NCI-H226 (cell line): ENCODE results near the gene KCTD14.
"Not testable (repeated sequence)": the region's sequence is repeated elsewhere in the genome, so short reads cannot be mapped to it uniquely, and the experiment has no call there.

ENCODE experiments used
- DNase-seq: peaks from one replicate; pipeline ENCODE4 v3.0.0-alpha.2; 2015

Gene KCTD14

GRCh38 chr11:78022397-78023396 is at the start of gene KCTD14:
TSS of gene KCTD14 (minus strand) at chr11:78023276. CDS start at chr11:78023249, 27 bp downstream.
- no peak for DNase-seq

- DNase-seq: peak; percentile 9
These were observed 49.4 kb upstream of the KCTD14 start for GRCh38 chr11:78072455-78072854.

GRCh38 chr11:78071717-78072116 is 48.6 kb upstream of the KCTD14 start:
- DNase-seq: no peak

GRCh38 chr11:78070621-78071020 is 47.5 kb upstream of the KCTD14 start:
- no peak for DNase-seq

GRCh38 chr11:78069465-78069864 is 46.4 kb upstream of the KCTD14 start:
- DNase-seq: no peak

GRCh38 chr11:78067704-78068103 is 44.6 kb upstream of the KCTD14 start:
- no peak for DNase-seq

- DNase-seq: no peak
These were observed 43.4 kb upstream of the KCTD14 start for GRCh38 chr11:78066471-78066870.

GRCh38 chr11:78065203-78065602 is 42.1 kb upstream of the KCTD14 start:
- no peak for DNase-seq

- DNase-seq: no peak
These were observed 40.5 kb upstream of the KCTD14 start, which contains the start of gene THRSP for GRCh38 chr11:78063440-78064181. TSS of gene THRSP (plus strand) at chr11:78063861. CDS start at chr11:78063882, 21 bp downstream.

GRCh38 chr11:78062671-78063070 is 39.6 kb upstream of the KCTD14 start:
- no peak for DNase-seq

GRCh38 chr11:78061921-78062311 is 38.8 kb upstream of the KCTD14 start:
- DNase-seq: peak; percentile 64

- DNase-seq: no peak
These were observed 38.2 kb upstream of the KCTD14 start for GRCh38 chr11:78061088-78061920.

- DNase-seq: no peak
These were observed 37.5 kb upstream of the KCTD14 start for GRCh38 chr11:78060533-78060932.

GRCh38 chr11:78059749-78060328 is 36.8 kb upstream of the KCTD14 start:
- not testable (repeated sequence) for DNase-seq

GRCh38 chr11:78057462-78058055 is 34.5 kb upstream of the KCTD14 start:
- no peak for DNase-seq

- no peak for DNase-seq
These were observed 33.0 kb upstream of the KCTD14 start for GRCh38 chr11:78056093-78056492.

- DNase-seq: no peak
These were observed 31.9 kb upstream of the KCTD14 start for GRCh38 chr11:78054971-78055370.

GRCh38 chr11:78050964-78051831 is 28.1 kb upstream of the KCTD14 start:
- DNase-seq: peak; percentile 77

- no peak for DNase-seq
These were observed 26.3 kb upstream of the KCTD14 start for GRCh38 chr11:78049348-78049747.

GRCh38 chr11:78048561-78048960 is 25.5 kb upstream of the KCTD14 start:
- DNase-seq: no peak

- DNase-seq: no peak
These were observed 23.4 kb upstream of the KCTD14 start for GRCh38 chr11:78046486-78046854.
